HEK293 (cell line): ENCODE data around the gene SLC6A4.

Experiments
- CTCF ChIA-PET: fragments of 350-600 bp; formaldehyde crosslinking; extraction: SDS; loops from one replicate; lab custom pipeline; 2021; ENCODE audit warnings: antibody characterized with exemption; lab: Yijun Ruan, JAX
- POLR2A ChIA-PET: fragments of 300-600 bp; formaldehyde crosslinking; extraction: SDS; loops from one replicate; lab custom pipeline; 2020; ENCODE audit warnings: antibody characterized with exemption, inconsistent platforms; lab: Yijun Ruan, JAX
- H3K27ac ChIP-seq: fragments of 200-500 bp; sonication (Bioruptor generic); 2 replicates; pipeline ENCODE4 v1.5.1; 2014; ENCODE audit warnings: low read depth, low read length, control low read depth, inconsistent platforms; ENCODE audit errors: extremely low read depth
- H3K36me3 ChIP-seq, 2 experiments: fragments of 200-500 bp in 1 of 2; sonication (Bioruptor generic) in 1 of 2; 1 replicate in 1 of 2; 2 replicates in 1 of 2; pipeline ENCODE4 v1.5.1; 2014 to 2017; ENCODE audit warnings: inconsistent platforms in 2 of 2, low read length in 2 of 2; ENCODE audit not compliant: control insufficient read depth in 2 of 2, insufficient read depth in 1 of 2
- H3K4me1 ChIP-seq: fragments of 200-500 bp; sonication (Bioruptor generic); 2 replicates; pipeline ENCODE4 v1.5.1; 2014; ENCODE audit warnings: mild to moderate bottlenecking, low read length, inconsistent platforms; ENCODE audit not compliant: control insufficient read depth, insufficient read depth
- H3K4me3 ChIP-seq: 2 replicates; pipeline ENCODE4 v1.5.1; 2011; ENCODE audit warnings: low read depth, mild to moderate bottlenecking, control low read depth, low read length, moderate library complexity
- H3K9me3 ChIP-seq: fragments of 200-500 bp; sonication (Bioruptor generic); 2 replicates; pipeline ENCODE4 v1.5.1; 2014; ENCODE audit warnings: low read depth, low read length, inconsistent platforms; ENCODE audit not compliant: control insufficient read depth, insufficient read depth
- ELK4 ChIP-seq: IDR thresholded peaks from 2 replicates; pipeline ENCODE4 v1.6.1; 2011; ENCODE audit warnings: mild to moderate bottlenecking, low read depth, low read length, borderline replicate concordance
- KLF7 ChIP-seq: fragments of 450-650 bp; formaldehyde crosslinking; IDR thresholded peaks from 2 replicates; pipeline ENCODE4 v1.5.1; 2016; ENCODE audit warnings: missing biosample characterization, missing genetic modification characterization, borderline replicate concordance
- PRDM6 ChIP-seq: fragments of 450-650 bp; formaldehyde crosslinking; IDR thresholded peaks from 2 replicates; pipeline ENCODE4 v1.5.1; 2017; ENCODE audit warnings: missing biosample characterization, missing genetic modification characterization
- SETDB1 ChIP-seq: IDR thresholded peaks from one replicate; pipeline ENCODE4 v1.6.1; 2017; ENCODE audit warnings: mild to moderate bottlenecking, low read length, moderate library complexity, mixed read lengths; ENCODE audit not compliant: insufficient read length
- SP2 ChIP-seq: fragments of 450-650 bp; formaldehyde crosslinking; IDR thresholded peaks from 2 replicates; pipeline ENCODE4 v1.5.1; 2016; ENCODE audit warnings: missing biosample characterization, missing genetic modification characterization
- ZBTB20 ChIP-seq: fragments of 450-650 bp; formaldehyde crosslinking; IDR thresholded peaks from 2 replicates; pipeline ENCODE4 v1.5.1; 2016; ENCODE audit warnings: missing biosample characterization, missing genetic modification characterization
- ZBTB26 ChIP-seq: fragments of 450-650 bp; formaldehyde crosslinking; optimal IDR thresholded peaks from 2 replicates; pipeline ENCODE3; 2016; ENCODE audit warnings: missing biosample characterization, mild to moderate bottlenecking, missing genetic modification characterization
- ZBTB49 ChIP-seq: fragments of 450-650 bp; formaldehyde crosslinking; IDR thresholded peaks from 2 replicates; pipeline ENCODE4 v1.5.1; 2016; ENCODE audit warnings: missing biosample characterization, missing genetic modification characterization, low read depth
- ZBTB8A ChIP-seq: fragments of 450-650 bp; formaldehyde crosslinking; IDR thresholded peaks from 2 replicates; pipeline ENCODE4 v1.5.1; 2016; ENCODE audit warnings: missing biosample characterization, missing genetic modification characterization
- ZFHX2 ChIP-seq: fragments of 450-650 bp; formaldehyde crosslinking; conservative IDR thresholded peaks from 2 replicates; pipeline ENCODE4 v1.5.1; 2016; ENCODE audit warnings: missing biosample characterization, missing genetic modification characterization
- ZIC2 ChIP-seq: fragments of 450-650 bp; formaldehyde crosslinking; IDR thresholded peaks from 2 replicates; pipeline ENCODE4 v1.5.1; 2016; ENCODE audit warnings: missing biosample characterization, missing genetic modification characterization
- ZNF114 ChIP-seq: fragments of 450-650 bp; formaldehyde crosslinking; IDR thresholded peaks from 2 replicates; pipeline ENCODE4 v1.5.0; 2017; ENCODE audit warnings: missing biosample characterization, missing genetic modification characterization
- ZNF133 ChIP-seq: fragments of 450-650 bp; formaldehyde crosslinking; IDR thresholded peaks from 2 replicates; pipeline ENCODE4 v1.5.1; 2016; ENCODE audit warnings: missing biosample characterization, missing genetic modification characterization
- ZNF138 ChIP-seq: fragments of 450-650 bp; formaldehyde crosslinking; IDR thresholded peaks from 2 replicates; pipeline ENCODE4 v1.5.1; 2016; ENCODE audit warnings: missing biosample characterization, missing genetic modification characterization, borderline replicate concordance
- ZNF157 ChIP-seq: fragments of 450-650 bp; formaldehyde crosslinking; IDR thresholded peaks from 2 replicates; pipeline ENCODE4 v1.5.1; 2016; ENCODE audit warnings: missing biosample characterization, missing genetic modification characterization
- ZNF248 ChIP-seq: fragments of 450-650 bp; formaldehyde crosslinking; IDR thresholded peaks from 2 replicates; pipeline ENCODE4 v1.5.1; 2017; ENCODE audit warnings: missing biosample characterization, missing genetic modification characterization
- ZNF311 ChIP-seq: fragments of 450-650 bp; formaldehyde crosslinking; IDR thresholded peaks from 2 replicates; pipeline ENCODE4 v1.5.1; 2017; ENCODE audit warnings: missing biosample characterization, missing genetic modification characterization, borderline replicate concordance
- ZNF335 ChIP-seq: fragments of 450-650 bp; formaldehyde crosslinking; conservative IDR thresholded peaks from 2 replicates; pipeline ENCODE4 v1.5.1; 2016; ENCODE audit warnings: missing biosample characterization, missing genetic modification characterization
- ZNF416 ChIP-seq: fragments of 450-650 bp; formaldehyde crosslinking; IDR thresholded peaks from 2 replicates; pipeline ENCODE4 v1.5.1; 2016; ENCODE audit warnings: missing biosample characterization, missing genetic modification characterization
- ZNF513 ChIP-seq: fragments of 450-650 bp; IDR thresholded peaks from 2 replicates; pipeline ENCODE4 v1.5.1; 2018; ENCODE audit warnings: missing biosample characterization, missing genetic modification characterization
- ZNF610 ChIP-seq: fragments of 450-650 bp; formaldehyde crosslinking; IDR thresholded peaks from 2 replicates; pipeline ENCODE4 v1.5.1; 2016; ENCODE audit warnings: missing biosample characterization, missing genetic modification characterization, borderline replicate concordance
- ZNF626 ChIP-seq: fragments of 450-650 bp; sonication (Bioruptor Pico); formaldehyde crosslinking; IDR thresholded peaks from 2 replicates; pipeline ENCODE4 v1.5.1; 2018; ENCODE audit warnings: missing biosample characterization, missing genetic modification characterization, inconsistent platforms
- ZNF629 ChIP-seq: fragments of 450-650 bp; formaldehyde crosslinking; IDR thresholded peaks from 2 replicates; pipeline ENCODE4 v1.5.1; 2017; ENCODE audit warnings: missing biosample characterization, missing genetic modification characterization
- ZNF785 ChIP-seq: fragments of 450-650 bp; formaldehyde crosslinking; IDR thresholded peaks from 2 replicates; pipeline ENCODE4 v1.5.1; 2016; ENCODE audit warnings: missing biosample characterization, missing genetic modification characterization
- ZSCAN16 ChIP-seq: fragments of 450-650 bp; formaldehyde crosslinking; IDR thresholded peaks from 2 replicates; pipeline ENCODE4 v1.5.1; 2016; ENCODE audit warnings: missing biosample characterization, missing genetic modification characterization
- ZSCAN23 ChIP-seq: fragments of 450-650 bp; formaldehyde crosslinking; IDR thresholded peaks from 2 replicates; pipeline ENCODE4 v1.5.1; 2016; ENCODE audit warnings: missing biosample characterization, missing genetic modification characterization
- ZXDB ChIP-seq: fragments of 450-650 bp; formaldehyde crosslinking; IDR thresholded peaks from 2 replicates; pipeline ENCODE4 v1.5.1; 2016; ENCODE audit warnings: missing biosample characterization, missing genetic modification characterization

The SLC6A4 gene

GRCh38 chr17:30186761-30187160, 48.7 kb downstream of the SLC6A4 start:
- peaks cover 47 to 53% of the 10 kb centered on the region in 2 experiments for H3K36me3 ChIP-seq
- H3K4me3 ChIP-seq = no peak overlapping the region
- H3K27ac ChIP-seq = no peak overlapping the region
- H3K4me1 ChIP-seq = no peaks in the 10 kb centered on the region
- ChIA-PET CTCF (interaction anchor here (1.3 kb wide), 1 partner anchor 91 kb away, joined by 4 read pairs; no protein-coding TSS in a partner anchor), POLR2A (no interaction called here)
- no peaks in the 10 kb centered on the region for H3K9me3 ChIP-seq
- TF ChIP-seq ZXDB (tag by site-specific recombination) (no peak), ZBTB20 (no peak), ZBTB8A (no peak), ZNF133 (tag by site-specific recombination) (no peak), ZNF626 (no peak), ZNF610 (tag by site-specific recombination) (no peak), ZNF416 (tag by site-specific recombination) (no peak), ZNF335 (tag by site-specific recombination) (no peak), ZBTB26 (no peak), ZNF513 (no peak), ZNF785 (no peak), ZNF311 (tag by site-specific recombination) (no peak), ZNF114 (tag by site-specific recombination) (no peak)

GRCh38 chr17:30176855-30177254, 58.6 kb downstream of the SLC6A4 start:
- Histone ChIP-seq H3K27ac (no peak overlapping the region), H3K9me3 (no peaks in the 10 kb centered on the region), H3K4me3 (no peak overlapping the region), H3K4me1 (no peaks in the 10 kb centered on the region), H3K36me3 (peaks cover 79 to 85% of the 10 kb centered on the region in 2 experiments)
- no peak for TF ChIP-seq ELK4
- no peak for TF ChIP-seq ZSCAN23 (tag by site-specific recombination)
- CTCF ChIA-PET = interaction anchor here (0.7 kb wide), 1 partner anchor 46 kb away, joined by 4 read pairs; no protein-coding TSS in a partner anchor
- POLR2A ChIA-PET = no interaction called here

GRCh38 chr17:30174556-30174955, 60.9 kb downstream of the SLC6A4 start:
- Histone ChIP-seq H3K9me3 (no peaks in the 10 kb centered on the region), H3K4me1 (no peaks in the 10 kb centered on the region), H3K27ac (no peak overlapping the region), H3K36me3 (peaks cover 64 to 68% of the 10 kb centered on the region in 2 experiments), H3K4me3 (no peak overlapping the region)
- CTCF ChIA-PET = interaction anchor here (0.8 to 0.9 kb wide), 2 partner anchors 50 to 57 kb away, joined by 3 to 7 read pairs; no protein-coding TSS in a partner anchor
- POLR2A ChIA-PET = no interaction called here
- TF ChIP-seq ZNF114 (tag by site-specific recombination) = no peak
- no peak for TF ChIP-seq ZIC2 (tag by site-specific recombination)
- TF ChIP-seq SETDB1 = no peak
- no peak for TF ChIP-seq ZFHX2 (tag by site-specific recombination)
- no peak for TF ChIP-seq KLF7 (tag by site-specific recombination)
- no peak for TF ChIP-seq ZNF629
- TF ChIP-seq ZNF157 (tag by site-specific recombination) = no peak
- no peak for TF ChIP-seq ZSCAN16 (tag by site-specific recombination)
- no peak for TF ChIP-seq ZNF138
- TF ChIP-seq ZNF248 = no peak
- TF ChIP-seq ZBTB49 (tag by site-specific recombination) = no peak
- no peak for TF ChIP-seq SP2 (tag by site-specific recombination)
- TF ChIP-seq PRDM6 = no peak
